HG03575 (cell line): Measurements from ENCODE around the gene PRR9.
"Not testable (repeated sequence)": the region's sequence is repeated elsewhere in the genome, so short reads cannot be mapped to it uniquely, and the experiment has no call there.

Source experiments
- ATAC-seq: cut with Tn5 transposase; IDR thresholded peaks from one replicate; pipeline ENCODE4 v1.9.1; 2021; ENCODE audit not compliant: unreplicated experiment, insufficient number of reproducible peaks, low FRiP score; ENCODE audit errors: extremely low read depth

The PRR9 gene, protein sequence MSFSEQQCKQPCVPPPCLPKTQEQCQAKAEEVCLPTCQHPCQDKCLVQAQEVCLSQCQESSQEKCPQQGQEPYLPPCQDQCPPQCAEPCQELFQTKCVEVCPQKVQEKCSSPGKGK

DNA sequence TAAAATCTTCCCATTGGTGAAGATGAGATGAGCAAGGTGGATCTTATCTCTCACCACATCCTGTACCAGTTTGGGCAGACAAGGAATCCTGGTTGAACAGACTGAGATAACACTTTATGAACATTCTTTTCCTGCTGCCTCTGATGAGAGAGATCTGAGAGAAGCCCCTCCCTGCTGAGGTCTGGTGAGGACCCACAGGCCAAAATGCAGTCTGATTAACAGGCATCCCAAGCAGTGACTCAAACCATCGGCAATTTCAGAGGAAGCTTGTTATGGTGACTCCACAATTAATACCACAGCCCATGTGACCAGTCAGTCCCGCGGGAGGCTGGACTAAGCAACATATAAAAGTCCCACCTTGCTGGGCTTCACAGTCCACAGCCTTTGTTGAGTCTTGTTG is at the start of gene PRR9:
TSS of gene PRR9 (plus strand) at position 373 of the 400 bp plus-strand sequence. CDS start 561 bp downstream, outside the sequence.
- no peak for ATAC-seq

DNA sequence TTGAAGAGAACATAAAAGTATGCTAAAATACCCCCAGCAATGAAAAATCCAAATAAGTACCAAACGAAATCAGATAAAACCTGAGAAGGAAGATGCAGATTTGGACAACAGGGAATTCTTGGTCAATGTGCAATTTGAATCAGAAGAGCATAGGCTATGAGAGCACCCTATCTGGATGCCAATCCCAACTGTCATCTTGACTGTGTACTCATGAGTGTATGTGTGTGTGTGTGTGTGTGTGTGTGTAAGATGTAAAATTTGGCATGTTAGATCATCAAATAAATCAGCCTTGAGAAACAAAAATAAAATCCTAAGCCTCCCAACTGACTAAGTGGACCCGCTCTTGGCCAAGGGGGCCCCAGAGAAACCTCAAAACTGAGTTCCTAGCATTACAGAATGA is 48.7 kb upstream of the PRR9 start:
- no peak for ATAC-seq

DNA sequence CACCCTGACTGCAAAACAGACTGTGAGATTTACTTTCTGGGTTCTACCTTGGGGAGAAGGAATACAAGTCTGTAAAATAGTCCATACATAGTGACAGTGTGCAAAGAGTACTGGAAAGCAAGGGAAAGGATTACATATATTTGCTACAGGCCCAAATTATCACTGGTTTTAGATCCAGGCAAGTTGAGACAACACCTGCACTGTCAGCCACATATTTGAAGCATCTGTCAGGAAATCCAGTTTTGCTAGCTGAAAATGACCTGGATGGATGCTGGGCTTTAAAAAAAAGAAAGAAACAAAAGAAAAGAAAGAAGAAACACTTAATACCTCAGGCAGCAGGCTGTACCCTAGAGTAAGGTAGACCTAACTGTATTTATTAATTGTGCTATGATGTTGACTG is 42.8 kb upstream of the PRR9 start:
- no peak for ATAC-seq

DNA sequence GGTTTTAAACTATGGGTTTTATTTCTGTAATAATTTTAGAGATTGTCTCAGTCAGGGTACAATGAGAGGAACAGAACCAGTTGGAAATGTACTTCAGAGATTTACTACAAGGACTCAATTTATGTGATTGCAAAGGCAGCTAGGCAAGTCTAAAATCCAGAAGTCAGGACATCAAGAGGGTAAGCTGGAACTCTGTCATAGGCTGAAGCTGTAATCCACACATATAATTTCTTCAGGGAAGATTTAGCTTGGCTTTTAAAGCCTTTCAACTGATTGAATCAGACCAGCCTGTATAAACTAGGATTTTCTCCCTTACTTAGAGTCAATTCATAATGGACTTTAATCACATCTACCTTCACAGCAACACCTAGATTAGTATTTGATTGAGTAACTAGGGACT is 38.5 kb upstream of the PRR9 start:
- no peak for ATAC-seq

DNA sequence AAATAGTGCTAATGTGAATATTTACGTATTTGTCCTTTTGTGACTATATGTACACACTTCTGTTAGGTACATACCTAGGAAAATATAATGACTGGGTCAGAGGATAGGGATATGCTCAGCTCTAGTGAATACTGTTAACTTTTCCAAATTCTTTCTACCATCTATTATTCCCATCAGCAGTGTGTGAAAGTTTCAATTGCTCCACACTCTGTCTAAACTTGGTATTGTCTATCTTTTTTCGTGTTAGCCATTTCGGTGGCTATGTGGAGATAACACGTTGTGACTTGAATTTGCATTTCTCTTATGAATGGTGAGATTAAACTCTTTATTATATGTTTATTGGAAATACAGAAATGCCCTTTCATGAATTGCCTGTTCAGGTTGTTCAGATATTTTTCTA is 36.8 kb upstream of the PRR9 start:
- ATAC-seq: no peak

DNA sequence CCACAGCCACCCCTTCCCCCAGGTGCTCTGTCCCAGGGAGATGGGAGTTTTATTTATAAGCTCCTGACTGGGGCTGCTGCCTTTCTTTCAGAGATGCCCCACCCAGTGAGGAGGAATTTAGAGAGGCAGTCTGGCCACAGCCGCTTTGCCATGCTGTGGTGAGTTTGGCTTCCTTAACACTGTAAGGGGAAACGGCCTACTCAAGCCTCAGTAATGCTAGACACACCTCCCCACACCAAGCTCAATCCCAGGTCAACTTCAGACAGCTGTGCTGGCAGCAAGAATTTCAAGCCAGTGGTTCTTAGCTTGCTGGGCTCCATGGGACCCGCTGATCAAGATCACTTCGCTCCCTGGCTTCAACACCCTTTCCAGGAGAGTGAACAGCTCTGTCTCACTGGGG is 29.1 kb upstream of the PRR9 start:
- not testable (repeated sequence) for ATAC-seq

DNA sequence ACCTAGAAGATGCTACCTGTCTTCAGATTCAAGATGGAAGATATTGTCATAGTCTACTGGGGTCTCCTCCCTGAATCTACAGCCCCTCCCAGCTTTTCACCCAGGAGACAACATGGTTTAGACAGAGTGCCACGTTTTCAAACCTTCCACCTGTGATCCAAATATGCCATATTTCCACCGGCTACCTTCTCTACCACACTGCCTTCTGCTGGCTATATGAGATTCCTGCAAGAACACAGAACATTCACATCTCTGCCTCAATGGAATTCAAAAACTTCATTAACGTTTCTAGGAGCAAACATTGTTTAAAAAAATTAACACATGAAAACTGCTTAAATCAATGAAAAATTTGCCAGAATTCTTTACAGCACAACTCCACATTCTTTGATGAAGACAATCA is 27.0 kb upstream of the PRR9 start:
- no peak for ATAC-seq

DNA sequence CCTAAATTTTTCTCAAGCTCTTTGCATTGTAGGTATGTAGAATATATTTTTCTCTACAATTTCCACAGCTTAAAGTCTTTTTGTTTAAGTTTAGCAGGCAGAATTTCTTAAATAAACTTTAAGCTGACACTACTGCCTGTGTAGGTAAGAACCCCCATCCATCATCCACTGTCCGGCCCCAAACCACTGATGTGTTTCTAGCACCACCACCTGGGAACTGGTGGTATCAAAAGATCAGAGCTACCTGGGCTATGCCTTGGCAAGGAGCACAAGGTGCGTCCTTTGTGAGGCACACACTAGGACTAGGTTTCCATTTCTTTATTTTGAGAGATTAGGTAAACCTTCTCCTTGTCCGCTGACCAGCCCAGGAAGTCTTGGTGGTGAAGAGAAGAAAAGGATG is 24.7 kb upstream of the PRR9 start:
- no peak for ATAC-seq

DNA sequence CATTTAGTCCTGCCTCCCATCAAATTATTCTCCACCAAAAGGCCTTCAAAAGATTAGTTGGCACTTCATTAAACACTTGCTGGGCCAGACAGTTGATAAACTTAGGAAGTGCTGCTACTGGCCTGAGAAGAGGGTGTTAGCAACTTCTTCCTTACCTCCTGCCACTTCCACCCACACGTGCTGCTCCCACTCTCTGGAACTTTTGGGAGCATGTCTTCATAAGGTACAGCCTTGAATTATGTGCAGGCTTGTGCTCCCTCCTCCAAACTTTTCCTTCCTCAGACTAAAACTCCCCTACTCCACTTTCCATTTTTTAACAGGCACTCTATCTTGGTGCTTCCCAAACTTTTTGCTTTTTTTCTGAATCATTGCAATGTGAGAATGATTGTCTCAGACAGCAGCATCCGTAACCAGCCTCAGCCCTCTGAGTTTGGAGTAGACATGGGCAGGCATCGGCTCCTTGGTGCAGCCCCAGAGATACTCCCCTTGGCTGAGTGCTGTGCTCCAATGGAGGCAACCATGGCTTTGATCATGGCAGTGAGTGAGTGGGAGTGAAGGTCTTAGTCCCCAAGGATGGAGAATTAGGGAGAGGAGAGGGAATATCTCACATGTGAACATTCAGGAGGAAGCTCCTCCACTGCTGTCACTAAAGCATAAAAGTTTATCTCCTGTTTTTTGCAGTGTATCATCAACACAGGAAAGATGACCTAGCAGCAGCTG is 22.9 kb upstream of the PRR9 start:
- ATAC-seq: no peak

DNA sequence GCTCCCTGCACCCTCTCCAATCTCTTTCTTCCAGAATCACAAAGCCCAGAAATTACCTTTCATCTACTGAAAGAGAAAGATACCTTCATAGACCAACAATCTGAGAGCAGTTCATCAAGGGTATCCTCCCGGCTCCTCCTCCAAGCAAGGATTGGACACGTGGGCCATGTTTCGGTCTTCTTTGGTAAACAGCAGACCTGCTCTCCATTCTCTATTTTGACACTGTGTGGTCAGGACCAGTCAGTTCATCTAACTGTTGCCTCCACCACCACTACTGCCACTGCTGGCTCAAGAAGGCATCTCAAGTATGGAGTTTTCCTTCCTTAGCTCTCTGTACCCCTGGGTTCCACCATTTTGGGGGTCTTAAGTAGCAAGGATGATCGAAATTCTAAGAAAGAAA is 22.2 kb upstream of the PRR9 start:
- no peak for ATAC-seq

DNA sequence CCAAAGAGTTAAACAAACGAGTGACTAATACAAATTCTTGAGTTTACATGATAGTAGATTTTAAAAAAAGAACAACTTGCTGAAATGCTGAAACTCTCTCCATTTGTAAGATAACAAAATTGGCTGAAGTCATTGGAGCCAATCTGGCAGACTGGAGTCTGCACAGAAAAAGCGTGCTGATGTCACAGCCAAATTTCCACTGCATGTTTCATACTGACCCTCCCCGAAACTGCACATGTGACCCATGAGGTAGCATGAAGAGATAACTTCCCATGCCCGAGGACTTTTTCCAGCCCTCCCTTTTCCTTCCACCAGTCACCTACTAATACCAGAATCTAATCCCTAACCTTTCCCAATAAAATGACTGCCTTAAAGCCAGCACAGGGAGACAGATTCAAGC is 15.4 kb upstream of the PRR9 start:
- no peak for ATAC-seq

DNA sequence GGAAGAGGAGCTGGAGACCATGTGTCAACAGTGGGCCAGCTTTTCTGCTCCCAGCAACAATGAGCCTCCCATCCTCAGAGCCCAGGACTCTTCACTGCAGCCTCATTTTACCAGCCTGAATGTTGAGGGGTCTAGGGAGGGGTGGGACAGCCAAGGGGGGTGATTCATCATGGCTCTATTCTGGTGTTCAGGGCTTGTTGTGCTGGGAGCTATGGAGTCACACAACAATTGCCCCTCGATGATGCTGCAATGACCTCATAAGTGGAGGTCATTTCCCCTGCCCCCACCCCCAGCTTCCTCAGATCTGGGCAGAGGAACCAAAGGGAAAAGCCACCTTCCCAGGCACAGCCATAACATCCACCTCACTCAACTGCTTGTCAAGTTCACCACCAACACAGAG is 14.3 kb upstream of the PRR9 start, which contains the start of gene LELP1:
TSS of gene LELP1 (plus strand) at position 301 of the 400 bp plus-strand sequence. CDS start 1,278 bp downstream, outside the sequence.
- no peak for ATAC-seq

DNA sequence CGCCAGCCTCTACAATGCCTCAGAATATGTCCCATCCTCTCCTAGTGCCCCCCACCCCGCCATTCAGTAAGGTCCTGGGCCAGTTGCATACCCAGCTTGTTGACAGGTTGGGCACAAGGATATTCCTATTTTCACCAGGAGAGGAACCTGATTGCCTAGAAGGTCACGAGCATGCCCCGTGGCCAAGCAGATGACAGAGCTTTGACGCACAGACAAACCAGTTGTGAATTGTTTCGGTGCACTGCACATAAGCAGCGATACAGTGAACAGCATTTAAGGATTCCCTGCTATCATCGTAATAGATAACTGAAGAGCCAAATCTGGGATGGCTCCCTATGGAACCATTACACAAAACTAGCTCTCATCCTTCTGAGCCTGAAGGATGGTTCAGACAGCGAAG is 10.8 kb upstream of the PRR9 start:
- ATAC-seq: no peak

DNA sequence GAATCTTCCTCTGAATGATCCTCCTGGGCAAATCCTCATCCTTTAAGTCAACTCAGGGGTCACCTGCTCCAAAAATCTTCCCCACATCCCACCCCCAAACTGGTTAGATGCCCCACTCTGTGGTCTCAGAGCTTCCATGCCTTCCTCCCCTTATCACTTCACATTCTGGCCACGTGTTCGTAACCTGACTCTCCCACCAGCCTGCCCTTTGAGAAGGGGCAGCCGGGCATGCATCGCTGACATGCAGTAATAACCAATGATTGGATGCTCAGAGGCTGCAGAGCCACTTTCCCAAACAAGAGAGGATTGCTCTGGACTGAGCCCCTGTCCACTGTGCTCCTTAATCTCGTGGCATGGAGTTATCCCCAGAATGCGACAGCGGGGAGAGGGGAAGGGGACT is 7.2 kb upstream of the PRR9 start:
- no peak for ATAC-seq

DNA sequence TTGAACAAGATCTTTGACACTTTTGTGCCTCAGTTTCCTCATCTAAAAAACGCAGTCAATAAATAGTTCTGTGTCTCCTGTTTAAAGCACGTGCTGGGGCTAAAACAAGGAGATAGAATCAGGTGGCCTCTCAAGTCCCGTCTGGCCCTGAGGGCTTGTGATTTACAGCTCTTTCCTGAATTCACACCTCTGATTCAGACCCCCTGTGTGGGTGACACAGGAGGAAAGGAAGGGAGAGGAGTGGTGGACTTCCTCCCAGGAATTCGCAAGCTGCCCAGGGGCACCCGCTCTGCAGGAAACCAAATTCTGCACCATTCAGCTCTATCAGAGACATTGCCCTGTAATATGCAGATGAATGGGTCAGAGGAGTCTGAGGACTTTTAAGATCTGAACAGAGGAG is 5.2 kb upstream of the PRR9 start:
- no peak for ATAC-seq

DNA sequence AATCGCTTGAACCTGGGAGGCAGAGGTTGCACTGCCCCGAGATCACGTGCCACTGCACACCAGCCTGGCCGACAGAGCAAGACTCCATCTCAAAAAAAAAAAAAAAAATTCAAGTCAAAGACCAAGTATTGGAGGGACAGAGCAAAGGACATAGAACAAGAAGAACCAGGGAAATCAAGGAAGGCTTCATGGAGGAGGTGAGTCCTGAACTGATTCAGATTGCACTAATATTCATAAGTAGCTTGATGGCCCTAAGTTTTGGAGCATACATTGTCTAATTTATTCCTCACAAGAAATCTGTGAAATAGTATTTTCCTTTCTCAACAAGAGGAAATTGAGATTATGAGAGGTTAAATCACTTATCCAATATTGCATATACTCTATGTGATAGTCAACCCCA is 3.9 kb upstream of the PRR9 start:
- no peak for ATAC-seq

DNA sequence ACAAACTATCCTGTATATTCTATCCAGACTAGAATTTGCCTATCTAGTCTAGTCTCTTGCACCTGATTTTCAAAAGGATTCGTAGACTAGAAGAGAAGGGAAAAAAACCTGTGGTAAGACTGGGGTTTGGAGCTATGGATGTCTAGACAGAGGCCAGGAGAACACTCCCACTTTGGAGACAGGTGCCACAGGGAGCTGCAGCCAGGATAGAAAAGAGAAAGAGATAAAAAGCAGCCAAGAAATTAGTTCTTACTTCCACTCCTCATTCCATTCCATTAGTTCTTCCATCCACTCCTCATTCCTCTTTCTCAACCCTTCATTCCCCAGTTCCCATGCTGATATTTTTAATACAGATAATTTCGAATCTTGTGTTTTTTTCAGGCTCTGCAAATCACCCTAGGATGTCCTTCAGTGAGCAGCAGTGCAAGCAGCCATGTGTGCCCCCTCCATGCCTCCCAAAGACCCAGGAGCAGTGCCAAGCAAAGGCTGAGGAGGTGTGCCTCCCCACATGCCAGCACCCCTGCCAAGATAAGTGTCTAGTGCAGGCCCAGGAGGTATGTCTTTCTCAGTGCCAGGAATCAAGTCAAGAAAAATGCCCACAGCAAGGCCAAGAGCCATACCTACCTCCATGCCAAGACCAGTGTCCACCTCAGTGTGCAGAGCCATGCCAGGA is 496 bp downstream of the PRR9 start:
- ATAC-seq: no peak

DNA sequence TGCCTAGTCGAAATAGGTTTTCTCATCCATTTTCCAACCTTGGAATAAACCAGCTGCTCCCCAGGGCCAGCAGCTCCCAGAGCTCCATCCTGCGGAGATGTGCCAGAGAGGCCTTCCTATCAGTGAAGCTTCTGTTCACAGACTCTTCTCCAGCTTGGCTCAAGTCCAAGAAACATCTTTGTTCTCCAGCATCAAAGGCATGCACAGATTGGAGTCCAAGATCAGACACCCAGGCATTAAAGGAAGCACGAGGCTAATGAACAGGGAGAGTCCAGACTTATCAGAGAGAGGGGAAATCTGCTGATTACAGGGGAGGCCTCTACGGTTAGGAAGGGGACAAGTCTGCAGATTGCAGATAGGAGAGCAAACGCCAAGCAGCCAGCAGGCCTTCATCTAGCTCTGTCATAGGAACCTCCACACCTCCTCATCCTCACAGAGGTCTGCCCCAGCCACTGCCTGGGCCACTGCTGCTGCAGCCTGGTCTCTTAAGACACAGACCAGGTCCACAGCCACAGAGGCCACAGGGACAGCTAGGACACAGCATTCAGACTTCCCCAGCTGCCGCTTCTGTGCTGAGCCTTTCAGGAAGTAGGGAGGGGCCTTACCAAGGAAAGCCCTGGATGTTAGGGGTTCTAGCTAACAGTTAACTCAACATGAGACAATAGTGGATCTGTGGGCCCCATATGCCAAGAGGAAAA is 3.4 kb downstream of the PRR9 start:
- ATAC-seq: no peak

DNA sequence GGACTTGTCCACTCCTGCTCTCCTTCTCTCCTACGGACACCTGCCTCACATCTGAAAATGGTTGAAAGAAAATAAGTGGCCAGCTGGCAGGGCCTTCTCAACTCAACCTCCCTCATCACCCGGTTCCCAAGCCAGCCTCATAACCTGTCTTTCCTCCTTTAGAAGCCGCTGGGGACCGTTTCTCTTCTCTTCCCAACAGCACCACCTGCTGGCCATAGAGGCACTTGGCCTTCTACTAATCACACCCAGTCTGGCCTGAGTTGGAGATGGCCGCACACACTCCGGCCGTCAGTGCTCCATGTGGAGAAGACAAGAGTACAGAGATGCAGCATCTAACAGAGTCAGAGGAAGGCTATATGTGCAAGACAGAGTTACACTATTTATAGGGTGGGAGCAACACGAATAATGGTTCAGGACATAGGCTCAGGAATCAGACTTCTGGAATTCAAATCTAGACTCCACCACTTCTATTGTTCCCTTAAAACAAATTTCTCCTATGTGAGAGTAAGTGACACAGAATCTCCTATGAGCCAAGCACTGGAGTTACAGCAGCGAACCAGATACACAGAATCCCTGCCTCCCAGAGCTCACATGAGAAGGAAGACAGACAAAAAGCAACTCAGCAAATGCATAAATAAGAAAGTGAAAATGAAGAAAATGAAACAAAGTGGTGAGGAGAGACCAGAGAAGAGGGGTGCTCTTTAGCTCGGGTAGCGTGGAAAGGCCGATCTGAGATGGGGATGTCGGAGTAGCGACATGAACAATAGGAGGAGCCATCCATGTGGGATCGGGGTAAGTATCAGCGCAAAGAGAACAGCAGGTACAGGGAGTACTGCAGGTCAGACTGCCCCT is 5.9 kb downstream of the PRR9 start:
- not testable (repeated sequence) for ATAC-seq
